Panc1 (cell line): ENCODE results near the gene PDE3B. TPM values are rescaled to one million over a fixed set of nuclear protein-coding genes. Genes with fewer than 3 reads are reported as not detected.
A peak's percentile ranks its signal among the peaks of the same experiment; 100 is the strongest.

Source experiments
- ATAC-seq: fragments of 200-7000 bp; cut with Tn5 transposase; 2 replicates; pipeline ENCODE4 v1.9.1; 2020; ENCODE audit warnings: mild to moderate bottlenecking, moderate library complexity
- BruUV-seq: library from RNA; stranded (reverse); fragments of 400-500 nt; replicated peaks from 2 replicates; lab custom pipeline; 2021; lab: Mats Ljungman, UMichigan
- CTCF ChIA-PET: fragments of 300-600 bp; sonication (Branson Sonifier 250); formaldehyde crosslinking; loops from one replicate; lab custom pipeline; 2022; ENCODE audit warnings: antibody characterized with exemption; lab: Charles Lee
- POLR2A ChIA-PET: fragments of 300-600 bp; sonication (Branson Sonifier 250); formaldehyde crosslinking; loops from one replicate; lab custom pipeline; 2022; ENCODE audit warnings: antibody characterized with exemption; lab: Charles Lee
- DNase-seq: peaks from one replicate; pipeline ENCODE4 v3.0.0-alpha.2; 2010; ENCODE audit warnings: low read depth, low spot score
- H3K27ac ChIP-seq: 2 replicates; pipeline ENCODE4 v1.5.1; 2011; ENCODE audit warnings: mild to moderate bottlenecking, low read length, inconsistent platforms
- H3K27me3 ChIP-seq: fragments of 200-500 bp; sonication (Bioruptor generic); 2 replicates; pipeline ENCODE4 v1.6.0; 2014; ENCODE audit warnings: low read length, inconsistent platforms; ENCODE audit not compliant: control insufficient read depth, insufficient read depth
- H3K36me3 ChIP-seq: fragments of 200-500 bp; sonication (Bioruptor generic); 2 replicates; pipeline ENCODE4 v1.5.1; 2014; ENCODE audit warnings: inconsistent platforms, mild to moderate bottlenecking, low read length, moderate library complexity; ENCODE audit not compliant: control insufficient read depth, insufficient read depth
- H3K4me1 ChIP-seq: 2 replicates; pipeline ENCODE4 v1.5.1; 2011; ENCODE audit warnings: inconsistent platforms, mild to moderate bottlenecking, low read length, moderate library complexity; ENCODE audit not compliant: control insufficient read depth, insufficient read depth
- H3K4me3 ChIP-seq, 2 experiments: 2 replicates each; pipeline ENCODE4 v1.5.1; 2011 to 2012; ENCODE audit warnings: low read depth in 2 of 2, low read length in 2 of 2, mild to moderate bottlenecking in 2 of 2, inconsistent platforms in 1 of 2, moderate library complexity in 1 of 2
- H3K9me3 ChIP-seq: fragments of 200-500 bp; sonication (Bioruptor generic); 2 replicates; pipeline ENCODE4 v1.5.1; 2014; ENCODE audit warnings: low read depth, mild to moderate bottlenecking, inconsistent platforms, low read length, moderate library complexity; ENCODE audit not compliant: control insufficient read depth, insufficient read depth
- CTCF ChIP-seq: fragments of 450-650 bp; IDR thresholded peaks from 2 replicates; pipeline ENCODE4 v1.5.1; 2017; ENCODE audit warnings: mild to moderate bottlenecking
- POLR2AphosphoS5 ChIP-seq: IDR thresholded peaks from 2 replicates; pipeline ENCODE4 v1.6.1; 2012; ENCODE audit warnings: mild to moderate bottlenecking, low read depth, low read length, moderate library complexity
- REST ChIP-seq, 2 experiments: IDR thresholded peaks; 2 replicates each; pipeline ENCODE4 v1.6.1; 2011 to 2012; ENCODE audit warnings: low read depth in 2 of 2, control low read depth in 1 of 2, low read length in 1 of 2, mild to moderate bottlenecking in 1 of 2, moderate library complexity in 1 of 2; ENCODE audit not compliant: insufficient read depth in 1 of 2
- SIN3A ChIP-seq: IDR thresholded peaks from 2 replicates; pipeline ENCODE4 v1.6.1; 2012; ENCODE audit warnings: low read depth, mild to moderate bottlenecking, low read length, moderate library complexity, borderline replicate concordance; ENCODE audit not compliant: insufficient read depth
- TCF7L2 ChIP-seq: IDR thresholded peaks from 2 replicates; pipeline ENCODE4 v1.6.1; 2011; ENCODE audit warnings: mild to moderate bottlenecking, low read depth, low read length, inconsistent platforms
- in situ Hi-C: cut with HindIII; loops from 2 replicates; pipeline ENCODE4 v1.10.0; 2016; ENCODE audit warnings: low sequenced_read_pairs, low pct_unique_long_range_greater_than_20kb
- intact Hi-C: fragments of 100-400 bp; cut with micrococcal nuclease; formaldehyde crosslinking; loops from one replicate; pipeline ENCODE4 v1.10.0; 2022; ENCODE audit not compliant: unreplicated experiment
- total RNA-seq: library from RNA; stranded (reverse); gene quantifications from one replicate; pipeline ENCODE4 v1.2.1, GENCODE V29; 2021; ENCODE audit not compliant: unreplicated experiment

The PDE3B gene
- total RNA-seq, 1 experiment from 2014 or later: 33.0 TPM

- Histone ChIP-seq H3K27ac (peak overlapping the region; percentile 85), H3K4me1 (peaks cover 23% of the 10 kb centered on the region), H3K36me3 (no peaks in the 10 kb centered on the region; the same call in 1 of the 2 replicates), H3K4me3 (peak overlapping the region; percentile 76 to 91), H3K27me3 (no peaks in the 10 kb centered on the region), H3K9me3 (no peaks in the 10 kb centered on the region)
- ChIA-PET POLR2A (interaction anchor here (0.6 kb wide), 1 partner anchor 51 kb away, joined by 3 read pairs; no protein-coding TSS in a partner anchor), CTCF (no interaction called here)
- no TSS peak for BruUV-seq
- intact Hi-C loops (loop anchor here (5.0 to 10.0 kb wide), 3 partner anchors 112 to 252 kb away; partner anchors contain the start of genes CYP2R1 and PSMA1), in situ Hi-C loops (no loop called here)
- DNase-seq (no peak), ATAC-seq (peak; percentile 31)
- TF ChIP-seq POLR2AphosphoS5 (no peak; the same call in 1 of the 2 replicates), CTCF (no peak), TCF7L2 (no peak), REST (IDR thresholded peaks at IDR 0.05; ENCODE audit: insufficient read depth in 1 of 2, low read depth in 2 of 2, low read length in 1 of 2) (no peak), SIN3A (no peak)
Measured at GRCh38 chr11:14642873-14643696, 519 bp upstream of the PDE3B start.

- CTCF ChIA-PET: interaction anchor here (0.7 to 0.9 kb wide), 2 partner anchors 15 to 261 kb away, joined by 3 to 4 read pairs; no protein-coding TSS in a partner anchor
- BruUV-seq: no TSS peak
- H3K4me1 ChIP-seq: peaks cover 23% of the 10 kb centered on the region
- no peaks in the 10 kb centered on the region for H3K36me3 ChIP-seq
- intact Hi-C loops (loop anchor here (5.0 to 10.0 kb wide), 3 partner anchors 110 to 250 kb away; partner anchors contain the start of genes CYP2R1 and PSMA1), in situ Hi-C loops (no loop called here)
- DNase-seq (no peak), ATAC-seq (peak; percentile 69)
- H3K4me3 ChIP-seq: peak overlapping the region; percentile 76 to 91
- POLR2A ChIA-PET: interaction anchor here (0.6 kb wide), 1 partner anchor 104 kb away, joined by 6 read pairs; no protein-coding TSS in a partner anchor
- no peaks in the 10 kb centered on the region for H3K9me3 ChIP-seq
- H3K27me3 ChIP-seq: no peaks in the 10 kb centered on the region
- H3K27ac ChIP-seq: peak overlapping the region; percentile 85
- TF ChIP-seq POLR2AphosphoS5 (no peak), TCF7L2 (no peak), CTCF (no peak; the same call in none of the 2 replicates), REST (IDR thresholded peaks at IDR 0.05; ENCODE audit: insufficient read depth in 1 of 2, low read depth in 2 of 2, low read length in 1 of 2) (no peak), SIN3A (0 out of 2 replicates have a peak, but pooled peaks have one; percentile 8)
Measured at GRCh38 chr11:14644226-14645014, 816 bp downstream of the PDE3B start.
